ENCODE data around the gene MINDY2. TPM values are rescaled to one million over a fixed set of nuclear protein-coding genes. Genes with fewer than 3 reads are reported as not detected.
"Not testable (repeated sequence)": the region's sequence is repeated elsewhere in the genome, so short reads cannot be mapped to it uniquely, and the experiment has no call there.

MINDY2 gene
- polyA plus RNA-seq, 5 donors = 10.3 to 18.3 (median 15.6) TPM

GRCh38 chr15:58877999-58878825 is 107.1 kb downstream of the MINDY2 start:
- no peak for DNase-seq

DNA sequence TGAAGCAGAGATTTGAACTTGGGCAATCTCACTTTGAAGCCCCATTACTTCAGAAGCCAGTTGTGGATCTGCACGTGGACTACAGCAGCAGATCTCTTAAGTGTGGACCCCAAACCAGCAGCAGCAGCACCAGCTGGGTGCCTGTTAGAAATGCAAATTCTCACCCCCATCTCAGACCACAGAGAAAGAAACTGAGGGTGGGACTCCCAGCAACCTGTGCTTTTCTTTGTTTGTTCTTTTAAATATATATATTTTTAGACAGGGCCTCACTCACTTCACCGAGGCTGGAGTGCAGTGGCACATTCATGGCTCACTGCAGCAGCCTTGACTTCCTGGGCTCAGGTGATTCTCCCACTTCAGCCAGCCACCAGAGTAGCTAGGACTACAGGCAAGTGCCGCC is 109.2 kb downstream of the MINDY2 start:
- DNase-seq = no peak

- no peak for DNase-seq
These were observed 111.1 kb downstream of the MINDY2 start for GRCh38 chr15:58882243-58882642.

DNA sequence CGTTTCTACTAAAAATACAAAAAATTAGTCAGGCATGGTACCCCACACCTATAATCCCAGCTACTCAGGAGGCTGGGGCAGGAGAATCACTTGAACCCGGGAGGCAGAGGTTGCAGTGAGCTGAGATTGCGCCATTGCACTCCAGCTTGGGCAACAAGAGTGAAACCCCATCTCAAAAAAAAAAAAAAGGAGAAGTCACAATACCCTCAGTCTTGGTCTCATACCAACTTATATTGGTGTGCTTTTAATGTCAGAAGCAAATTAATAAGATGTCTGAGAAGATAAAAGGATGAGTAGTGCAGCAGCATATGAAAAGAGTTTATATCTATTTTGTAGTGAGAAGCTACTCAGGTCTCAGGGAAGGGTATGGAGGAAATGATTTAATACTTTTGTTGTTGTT is 112.8 kb downstream of the MINDY2 start:
- not testable (repeated sequence) for DNase-seq

DNA sequence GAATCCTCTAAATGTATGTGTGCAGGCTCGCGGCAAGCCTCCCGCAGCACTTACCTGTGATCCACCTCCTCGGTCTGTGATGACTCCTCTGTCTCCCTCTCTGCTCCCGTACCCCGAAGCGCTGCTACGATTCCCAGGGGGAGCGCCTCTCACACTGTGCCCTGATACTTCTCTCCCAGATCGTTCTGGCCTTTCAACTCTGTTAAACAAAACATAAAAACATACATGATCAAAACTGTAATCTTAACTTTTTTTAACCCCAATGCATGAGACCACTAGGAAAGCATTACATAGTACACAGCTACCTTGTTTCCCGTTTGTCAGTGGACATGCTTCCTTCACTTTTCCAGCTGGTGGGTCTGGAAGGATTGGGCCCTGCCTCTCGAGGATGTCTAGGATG is 115.8 kb downstream of the MINDY2 start:
- no peak for DNase-seq

GRCh38 chr15:58889363-58889762 is 118.3 kb downstream of the MINDY2 start:
- DNase-seq = no peak

DNA sequence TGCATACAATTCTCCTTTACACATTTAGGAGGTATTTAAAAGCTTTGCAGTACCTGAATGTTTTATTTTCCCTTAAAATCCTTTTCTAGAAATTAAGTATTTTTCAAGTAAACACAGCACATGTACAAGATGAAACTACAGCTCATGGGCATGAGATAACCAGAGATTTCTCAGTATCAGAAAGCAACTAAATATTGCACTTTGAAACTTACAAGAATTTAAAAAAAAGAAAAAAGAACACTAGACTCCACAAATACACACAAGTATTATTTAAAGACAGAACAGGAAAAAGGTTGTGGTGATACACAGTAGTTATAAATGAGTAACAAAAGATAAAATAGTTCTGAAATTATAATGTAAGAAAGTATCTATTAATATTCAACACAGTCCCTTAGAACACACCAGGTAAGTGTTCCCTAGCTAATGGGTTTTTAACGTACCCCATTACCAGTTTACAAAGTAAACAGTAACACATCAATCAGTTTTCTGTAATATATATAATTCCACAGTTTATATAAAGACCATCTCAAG is 127.1 kb downstream of the MINDY2 start:
- DNase-seq = no peak

DNA sequence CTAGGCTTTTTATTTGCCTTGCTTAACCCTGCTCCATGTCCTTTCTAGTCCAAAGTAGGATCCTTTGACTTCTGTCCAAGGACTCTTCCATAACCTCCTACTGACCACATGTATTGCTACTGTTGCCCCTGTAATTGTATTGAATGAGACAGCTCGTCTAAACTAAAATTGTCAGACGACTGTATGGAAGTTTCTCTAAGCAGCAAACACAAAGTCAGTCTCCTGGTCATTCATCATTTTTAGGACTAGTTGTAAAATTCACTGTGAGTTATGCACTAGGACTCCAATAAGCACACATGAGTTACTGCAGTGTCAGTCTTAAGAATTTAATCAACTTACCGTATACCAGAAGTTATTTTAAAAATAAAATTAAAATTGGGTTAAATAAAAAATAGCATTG is 129.5 kb downstream of the MINDY2 start:
- no peak for DNase-seq

- no peak for DNase-seq
These were observed 137.6 kb downstream of the MINDY2 start for GRCh38 chr15:58908550-58909309.

DNA sequence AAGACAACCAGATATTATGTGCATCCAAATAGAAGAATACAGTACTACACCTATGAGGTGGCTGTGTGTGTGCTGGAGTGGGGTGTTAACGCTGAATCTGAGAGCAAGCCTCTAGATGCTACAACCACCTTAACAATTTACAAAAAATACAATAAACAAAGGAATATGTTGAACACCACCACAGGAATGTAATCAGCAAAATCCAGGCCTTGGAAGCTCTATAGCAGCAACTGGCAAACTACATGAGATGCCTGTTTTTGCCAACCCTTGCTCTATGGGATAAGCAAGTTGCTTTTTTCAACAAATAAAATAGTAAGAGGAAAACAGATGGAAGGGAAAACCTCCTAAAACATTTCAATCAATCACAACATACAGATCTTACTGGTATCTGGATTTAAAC is 138.5 kb downstream of the MINDY2 start:
- no peak for DNase-seq

- no peak for DNase-seq
These were observed 139.4 kb downstream of the MINDY2 start for GRCh38 chr15:58910456-58910855.

Other genes starting within 250 kb of the MINDY2 start
- gene ADAM10, start 21.6 kb upstream of the MINDY2 start, polyA plus RNA-seq (ENCODE audit: insufficient read depth in 1 of 5, insufficient read length in 5 of 5, low replicate concordance in 1 of 5) = 100 to 1,000 TPM in 4 of 5 donors, 10 to 100 TPM in 1; 97.8 to 167 (median 151) TPM
- 100 to 1,000 TPM; 105 to 146 (median 135) TPM for gene SLTM, start 162.4 kb downstream of the MINDY2 start, polyA plus RNA-seq (ENCODE audit: insufficient read depth in 1 of 5, insufficient read length in 5 of 5, low replicate concordance in 1 of 5)
- gene RNF111, start 216.4 kb downstream of the MINDY2 start, polyA plus RNA-seq (ENCODE audit: insufficient read depth in 1 of 5, insufficient read length in 5 of 5, low replicate concordance in 1 of 5) = 10 to 100 TPM; 30.8 to 44.2 (median 37.4) TPM

All from right lung (tissue), 5 donors.